T-helper 2 cell treated with Interferon-gamma antibody and Interleukin-4, amounts not matched to agents 5 μg/mL and 100 μg/mL, for 36 hours (primary cell): ENCODE results near the gene CD99.
"Not testable (repeated sequence)": the region's sequence is repeated elsewhere in the genome, so short reads cannot be mapped to it uniquely, and the experiment has no call there.

Source experiments
- DNase-seq: peaks from one replicate; pipeline ENCODE4 v3.0.0; 2021; ENCODE audit warnings: low spot score
- H3K27ac Mint-ChIP-seq: one replicate; pipeline ENCODE4 v1.8.0; 2021; ENCODE audit warnings: mild to moderate bottlenecking, mixed read lengths
- H3K27me3 Mint-ChIP-seq: one replicate; pipeline ENCODE4 v1.8.0; 2021; ENCODE audit warnings: low read depth, mixed read lengths
- H3K36me3 Mint-ChIP-seq: one replicate; pipeline ENCODE4 v1.8.0; 2021; ENCODE audit warnings: low read depth, mixed read lengths
- H3K4me1 Mint-ChIP-seq: one replicate; pipeline ENCODE4 v1.8.0; 2021; ENCODE audit warnings: low read depth, mixed read lengths
- H3K4me3 Mint-ChIP-seq: one replicate; pipeline ENCODE4 v1.8.0; 2022; ENCODE audit warnings: mild to moderate bottlenecking, moderate library complexity, mixed read lengths
- H3K9me3 Mint-ChIP-seq: one replicate; pipeline ENCODE4 v1.8.0; 2021; ENCODE audit warnings: mixed read lengths

CD99 gene

DNA sequence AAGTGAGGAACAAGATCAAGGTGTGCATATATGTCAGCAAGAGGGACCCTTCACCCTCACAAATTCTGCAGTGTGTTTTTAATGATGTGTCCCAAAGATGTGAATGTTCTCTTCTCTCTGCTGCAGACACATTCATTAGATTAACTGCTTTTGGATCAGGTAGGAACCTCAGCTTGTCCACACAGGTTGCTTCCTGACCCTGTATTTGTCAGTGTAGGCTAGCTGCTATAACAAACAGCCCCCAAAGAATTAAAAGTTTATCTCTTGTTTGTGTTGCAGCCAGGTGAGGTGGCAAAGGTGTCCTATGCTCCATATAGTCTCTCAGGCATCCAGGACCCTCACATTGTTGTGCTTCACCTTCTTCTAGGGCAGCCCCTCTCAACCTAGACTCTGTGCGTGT lies 78.5 kb downstream of the CD99 start:
- H3K36me3 Mint-ChIP-seq: no peaks in the 10 kb centered on the region
- H3K27me3 Mint-ChIP-seq: peaks cover 5% of the 10 kb centered on the region
- H3K27ac Mint-ChIP-seq: no peak overlapping the region
- DNase-seq: no peak
- H3K9me3 Mint-ChIP-seq: peaks cover 7% of the 10 kb centered on the region
- H3K4me1 Mint-ChIP-seq: no peaks in the 10 kb centered on the region
- no peak overlapping the region for H3K4me3 Mint-ChIP-seq

GRCh38 chrX:2773166-2774055 lies 82.3 kb downstream of the CD99 start:
- H3K27me3 Mint-ChIP-seq, H3K4me1 Mint-ChIP-seq, H3K27ac Mint-ChIP-seq, H3K4me3 Mint-ChIP-seq, H3K36me3 Mint-ChIP-seq, DNase-seq: not testable (repeated sequence)
- peaks cover 14% of the 10 kb centered on the region for H3K9me3 Mint-ChIP-seq

GRCh38 chrX:2774057-2774456 lies 83.0 kb downstream of the CD99 start:
- DNase-seq: no peak
- H3K4me1 Mint-ChIP-seq: no peaks in the 10 kb centered on the region
- no peak overlapping the region for H3K27ac Mint-ChIP-seq
- H3K9me3 Mint-ChIP-seq: peaks cover 14% of the 10 kb centered on the region
- no peak overlapping the region for H3K4me3 Mint-ChIP-seq
- peaks cover 7% of the 10 kb centered on the region for H3K27me3 Mint-ChIP-seq
- no peaks in the 10 kb centered on the region for H3K36me3 Mint-ChIP-seq

DNA sequence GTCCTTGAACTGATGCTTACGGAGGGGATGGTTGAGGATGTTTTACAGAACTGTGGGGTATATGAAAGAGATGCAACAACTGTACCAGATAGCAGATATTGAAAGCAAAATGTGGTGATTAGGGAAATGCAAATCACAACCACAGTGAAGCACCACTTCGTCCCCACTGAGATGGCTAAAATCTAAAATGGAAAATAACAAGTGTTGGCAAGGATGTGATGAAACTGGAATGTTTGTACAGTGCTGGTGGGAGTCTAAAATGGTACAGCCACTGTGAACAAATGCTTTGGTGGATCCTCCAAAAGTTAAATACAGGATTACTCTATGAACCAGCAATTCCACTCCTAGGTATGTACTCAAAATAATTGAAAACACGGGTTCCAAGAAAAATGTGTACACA lies 83.7 kb downstream of the CD99 start:
- peaks cover 14% of the 10 kb centered on the region for H3K9me3 Mint-ChIP-seq
- no peak overlapping the region for H3K27ac Mint-ChIP-seq
- peaks cover 7% of the 10 kb centered on the region for H3K27me3 Mint-ChIP-seq
- no peaks in the 10 kb centered on the region for H3K4me1 Mint-ChIP-seq
- DNase-seq: no peak
- H3K36me3 Mint-ChIP-seq: no peaks in the 10 kb centered on the region
- H3K4me3 Mint-ChIP-seq: no peak overlapping the region

GRCh38 chrX:2780472-2781225 lies 89.6 kb downstream of the CD99 start:
- H3K27me3 Mint-ChIP-seq, H3K4me1 Mint-ChIP-seq, H3K4me3 Mint-ChIP-seq, H3K9me3 Mint-ChIP-seq, H3K36me3 Mint-ChIP-seq, DNase-seq, H3K27ac Mint-ChIP-seq: not testable (repeated sequence)

- Mint-ChIP-seq H3K4me3 (no peak overlapping the region), H3K27ac (no peak overlapping the region), H3K9me3 (no peaks in the 10 kb centered on the region), H3K27me3 (peaks cover 6% of the 10 kb centered on the region), H3K36me3 (no peaks in the 10 kb centered on the region), H3K4me1 (no peaks in the 10 kb centered on the region)
- DNase-seq: no peak
Observed at GRCh38 chrX:2781226-2781571, 90.1 kb downstream of the CD99 start.

DNA sequence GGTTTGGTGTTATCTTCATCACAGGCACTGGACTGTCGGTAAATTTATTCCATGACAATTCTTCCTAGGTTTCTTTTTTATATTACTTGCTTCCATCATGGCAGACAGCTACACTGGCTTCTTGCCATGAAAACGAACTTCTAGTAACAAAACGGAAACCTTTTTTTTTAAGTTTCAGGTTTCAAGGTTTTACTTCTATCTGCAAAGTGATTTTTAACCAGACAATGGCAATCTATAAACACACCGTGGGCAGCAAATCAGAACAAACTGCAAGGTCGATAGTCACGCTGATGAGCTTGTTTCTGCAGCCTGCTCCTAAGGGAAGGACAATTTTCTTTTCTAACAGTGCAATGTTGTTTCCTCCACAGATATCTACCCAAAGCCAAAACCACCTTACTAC lies 90.6 kb downstream of the CD99 start:
- no peak overlapping the region for H3K27ac Mint-ChIP-seq
- DNase-seq: no peak
- H3K27me3 Mint-ChIP-seq: peaks cover 6% of the 10 kb centered on the region
- no peaks in the 10 kb centered on the region for H3K4me1 Mint-ChIP-seq
- H3K4me3 Mint-ChIP-seq: no peak overlapping the region
- no peaks in the 10 kb centered on the region for H3K36me3 Mint-ChIP-seq
- no peaks in the 10 kb centered on the region for H3K9me3 Mint-ChIP-seq

GRCh38 chrX:2782171-2782570 lies 91.1 kb downstream of the CD99 start:
- H3K9me3 Mint-ChIP-seq: no peaks in the 10 kb centered on the region
- no peak overlapping the region for H3K4me3 Mint-ChIP-seq
- no peaks in the 10 kb centered on the region for H3K4me1 Mint-ChIP-seq
- peaks cover 4% of the 10 kb centered on the region for H3K27me3 Mint-ChIP-seq
- H3K36me3 Mint-ChIP-seq: no peaks in the 10 kb centered on the region
- no peak for DNase-seq
- H3K27ac Mint-ChIP-seq: no peak overlapping the region

GRCh38 chrX:2782778-2783177 lies 91.7 kb downstream of the CD99 start:
- Mint-ChIP-seq H3K27me3 (peaks cover 4% of the 10 kb centered on the region), H3K4me1 (no peaks in the 10 kb centered on the region)
- no peak for DNase-seq

DNA sequence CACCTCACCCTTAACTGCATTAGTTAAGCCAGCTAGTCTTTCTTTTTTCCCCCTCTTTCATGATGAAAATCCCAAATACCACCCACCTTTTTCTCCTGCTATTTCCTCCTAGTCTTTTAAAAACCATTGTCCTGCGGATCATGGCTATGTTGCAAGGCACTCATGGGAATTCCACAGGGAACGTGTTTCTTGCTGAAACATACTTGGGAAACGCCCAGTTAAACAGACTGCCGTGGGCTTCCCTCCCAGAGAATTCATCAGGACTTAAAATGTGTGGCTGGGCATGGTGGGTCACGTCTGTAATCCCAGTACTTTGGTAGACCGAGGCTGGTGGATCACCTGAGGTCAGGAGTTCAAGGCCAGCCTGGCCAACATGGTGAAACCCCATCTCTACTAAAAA lies 92.9 kb downstream of the CD99 start:
- Mint-ChIP-seq H3K27ac (no peak overlapping the region), H3K4me3 (no peak overlapping the region), H3K36me3 (no peaks in the 10 kb centered on the region), H3K9me3 (no peaks in the 10 kb centered on the region), H3K27me3 (peaks cover 4% of the 10 kb centered on the region), H3K4me1 (no peaks in the 10 kb centered on the region)
- no peak for DNase-seq

More at GRCh38 chrX:2782778-2783177, 91.7 kb downstream of the CD99 start:
- no peaks in the 10 kb centered on the region for H3K36me3 Mint-ChIP-seq
- H3K9me3 Mint-ChIP-seq: no peaks in the 10 kb centered on the region
- H3K27ac Mint-ChIP-seq: no peak overlapping the region
- no peak overlapping the region for H3K4me3 Mint-ChIP-seq

DNA sequence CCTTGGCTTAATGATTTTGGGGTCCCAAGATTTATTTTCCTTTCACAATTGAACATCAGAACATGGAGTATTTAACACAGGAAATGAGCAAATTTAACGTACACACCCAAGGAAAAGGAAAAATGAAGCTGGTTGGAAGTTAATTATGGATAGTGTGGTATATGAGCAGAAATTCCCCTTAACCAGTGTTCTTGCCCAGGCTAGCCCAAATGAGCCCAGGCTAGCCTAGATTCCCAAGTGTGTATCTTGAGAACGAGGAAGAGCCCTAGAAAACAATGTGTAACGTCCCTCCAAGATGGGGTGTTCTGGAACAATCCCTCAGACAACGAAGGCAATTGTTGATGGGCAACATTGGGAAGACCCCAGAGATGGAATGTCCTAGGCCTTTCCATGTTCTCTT lies 94.4 kb downstream of the CD99 start:
- Mint-ChIP-seq H3K4me1 (no peaks in the 10 kb centered on the region), H3K27me3 (peaks cover 2% of the 10 kb centered on the region), H3K27ac (no peak overlapping the region), H3K4me3 (no peak overlapping the region), H3K9me3 (no peaks in the 10 kb centered on the region), H3K36me3 (no peaks in the 10 kb centered on the region)
- DNase-seq: no peak

DNA sequence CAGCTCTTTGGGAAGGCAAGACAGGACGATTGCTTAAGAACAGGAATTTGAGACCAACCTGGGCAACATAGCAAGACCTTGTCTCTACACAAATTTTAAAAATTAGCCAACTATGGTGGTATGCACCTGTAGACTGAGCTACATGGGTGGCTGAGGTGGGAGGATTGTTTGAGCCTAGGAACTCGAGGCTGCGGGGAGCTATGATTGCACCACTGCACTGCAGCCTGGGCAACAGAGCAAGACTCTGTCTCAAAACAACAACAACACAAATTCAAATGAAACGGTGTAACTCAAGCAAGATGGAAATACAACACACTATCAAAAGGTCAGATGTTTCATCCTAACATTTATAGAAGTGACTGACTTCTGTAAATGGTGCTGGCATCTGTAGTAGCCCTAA lies 97.9 kb downstream of the CD99 start:
- no peak for DNase-seq
- Mint-ChIP-seq H3K4me3 (no peak overlapping the region), H3K9me3 (no peaks in the 10 kb centered on the region), H3K4me1 (no peaks in the 10 kb centered on the region), H3K27me3 (no peaks in the 10 kb centered on the region), H3K27ac (no peak overlapping the region), H3K36me3 (no peaks in the 10 kb centered on the region)

DNA sequence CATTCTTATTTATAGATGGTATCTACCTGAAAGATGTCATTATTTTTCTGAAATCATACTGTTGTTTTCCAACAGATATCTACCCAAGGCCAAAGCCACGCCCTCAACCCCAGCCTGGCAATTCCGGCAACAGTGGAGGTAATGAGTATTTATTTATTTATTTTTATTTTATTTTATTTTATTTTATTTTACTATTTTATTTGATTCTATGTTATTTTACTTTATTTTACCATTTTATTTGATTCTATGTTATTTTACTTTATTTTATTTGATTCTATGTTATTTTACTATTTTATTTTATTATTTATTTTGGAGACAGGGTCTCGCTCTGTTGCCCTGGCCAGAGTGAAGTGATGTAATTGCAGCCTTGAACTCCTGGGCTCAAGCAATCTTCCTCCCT lies 98.5 kb downstream of the CD99 start:
- no peak for DNase-seq
- Mint-ChIP-seq H3K27ac (no peak overlapping the region), H3K4me1 (no peaks in the 10 kb centered on the region), H3K9me3 (no peaks in the 10 kb centered on the region), H3K36me3 (no peaks in the 10 kb centered on the region), H3K27me3 (no peaks in the 10 kb centered on the region), H3K4me3 (no peak overlapping the region)
